HL-60 (cell line): ENCODE measurements around the gene C1orf216.

ENCODE experiments used
- GABPA ChIP-seq: IDR thresholded peaks from 2 replicates; pipeline ENCODE4 v1.6.1; 2012; ENCODE audit warnings: low read depth
- SPI1 ChIP-seq: IDR thresholded peaks from 2 replicates; pipeline ENCODE4 v1.6.1; 2012; ENCODE audit warnings: low read depth, mild to moderate bottlenecking, borderline replicate concordance
- TF ChIP-seq, protein P1 (sequence below): IDR thresholded peaks from one replicate; pipeline ENCODE4 v1.5.1; 2011; ENCODE audit warnings: low read length, control low read depth, inconsistent platforms; ENCODE audit not compliant: insufficient read depth
- TF ChIP-seq, protein P2 (sequence below): IDR thresholded peaks from 2 replicates; pipeline ENCODE4 v1.6.1; 2012; ENCODE audit warnings: low read depth; ENCODE audit not compliant: insufficient replicate concordance

DNA sequence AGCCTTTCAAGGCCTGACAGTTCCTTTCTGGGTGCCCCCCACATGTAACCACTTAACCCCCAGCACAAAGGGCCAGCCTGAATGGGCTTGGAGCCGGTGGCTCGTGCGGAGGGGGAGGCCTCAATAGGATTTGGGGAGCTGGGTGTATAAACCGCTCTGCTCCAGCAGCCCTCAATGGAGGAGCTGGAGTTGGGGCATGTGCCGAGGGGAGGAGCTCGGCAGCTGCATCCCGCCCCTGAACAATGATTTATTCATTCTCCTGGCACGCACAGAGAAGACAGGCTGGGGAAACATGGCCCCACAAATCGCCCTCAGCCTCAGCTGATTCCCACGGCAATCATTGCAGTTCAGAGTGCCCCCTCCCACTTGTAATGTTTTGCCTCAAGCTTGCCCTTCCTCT lies 6.9 kb upstream of the C1orf216 start:
- TF ChIP-seq, protein P1, sequence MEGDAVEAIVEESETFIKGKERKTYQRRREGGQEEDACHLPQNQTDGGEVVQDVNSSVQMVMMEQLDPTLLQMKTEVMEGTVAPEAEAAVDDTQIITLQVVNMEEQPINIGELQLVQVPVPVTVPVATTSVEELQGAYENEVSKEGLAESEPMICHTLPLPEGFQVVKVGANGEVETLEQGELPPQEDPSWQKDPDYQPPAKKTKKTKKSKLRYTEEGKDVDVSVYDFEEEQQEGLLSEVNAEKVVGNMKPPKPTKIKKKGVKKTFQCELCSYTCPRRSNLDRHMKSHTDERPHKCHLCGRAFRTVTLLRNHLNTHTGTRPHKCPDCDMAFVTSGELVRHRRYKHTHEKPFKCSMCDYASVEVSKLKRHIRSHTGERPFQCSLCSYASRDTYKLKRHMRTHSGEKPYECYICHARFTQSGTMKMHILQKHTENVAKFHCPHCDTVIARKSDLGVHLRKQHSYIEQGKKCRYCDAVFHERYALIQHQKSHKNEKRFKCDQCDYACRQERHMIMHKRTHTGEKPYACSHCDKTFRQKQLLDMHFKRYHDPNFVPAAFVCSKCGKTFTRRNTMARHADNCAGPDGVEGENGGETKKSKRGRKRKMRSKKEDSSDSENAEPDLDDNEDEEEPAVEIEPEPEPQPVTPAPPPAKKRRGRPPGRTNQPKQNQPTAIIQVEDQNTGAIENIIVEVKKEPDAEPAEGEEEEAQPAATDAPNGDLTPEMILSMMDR: no peak
- TF ChIP-seq, protein P2, sequence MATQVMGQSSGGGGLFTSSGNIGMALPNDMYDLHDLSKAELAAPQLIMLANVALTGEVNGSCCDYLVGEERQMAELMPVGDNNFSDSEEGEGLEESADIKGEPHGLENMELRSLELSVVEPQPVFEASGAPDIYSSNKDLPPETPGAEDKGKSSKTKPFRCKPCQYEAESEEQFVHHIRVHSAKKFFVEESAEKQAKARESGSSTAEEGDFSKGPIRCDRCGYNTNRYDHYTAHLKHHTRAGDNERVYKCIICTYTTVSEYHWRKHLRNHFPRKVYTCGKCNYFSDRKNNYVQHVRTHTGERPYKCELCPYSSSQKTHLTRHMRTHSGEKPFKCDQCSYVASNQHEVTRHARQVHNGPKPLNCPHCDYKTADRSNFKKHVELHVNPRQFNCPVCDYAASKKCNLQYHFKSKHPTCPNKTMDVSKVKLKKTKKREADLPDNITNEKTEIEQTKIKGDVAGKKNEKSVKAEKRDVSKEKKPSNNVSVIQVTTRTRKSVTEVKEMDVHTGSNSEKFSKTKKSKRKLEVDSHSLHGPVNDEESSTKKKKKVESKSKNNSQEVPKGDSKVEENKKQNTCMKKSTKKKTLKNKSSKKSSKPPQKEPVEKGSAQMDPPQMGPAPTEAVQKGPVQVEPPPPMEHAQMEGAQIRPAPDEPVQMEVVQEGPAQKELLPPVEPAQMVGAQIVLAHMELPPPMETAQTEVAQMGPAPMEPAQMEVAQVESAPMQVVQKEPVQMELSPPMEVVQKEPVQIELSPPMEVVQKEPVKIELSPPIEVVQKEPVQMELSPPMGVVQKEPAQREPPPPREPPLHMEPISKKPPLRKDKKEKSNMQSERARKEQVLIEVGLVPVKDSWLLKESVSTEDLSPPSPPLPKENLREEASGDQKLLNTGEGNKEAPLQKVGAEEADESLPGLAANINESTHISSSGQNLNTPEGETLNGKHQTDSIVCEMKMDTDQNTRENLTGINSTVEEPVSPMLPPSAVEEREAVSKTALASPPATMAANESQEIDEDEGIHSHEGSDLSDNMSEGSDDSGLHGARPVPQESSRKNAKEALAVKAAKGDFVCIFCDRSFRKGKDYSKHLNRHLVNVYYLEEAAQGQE: no peak
- TF ChIP-seq SPI1 (no peak), GABPA (no peak)
